Measurements from ENCODE around the gene CKB.
A peak's percentile ranks its signal among the peaks of the same experiment; 100 is the strongest.
"Not testable (repeated sequence)": the region's sequence is repeated elsewhere in the genome, so short reads cannot be mapped to it uniquely, and the experiment has no call there.

The CKB gene

GRCh38 chr14:103526247-103526913 lies 3.8 kb upstream of the CKB start:
- DNase-seq: no peak

- not testable (repeated sequence) for DNase-seq
Measured at GRCh38 chr14:103525430-103526246, 3.0 kb upstream of the CKB start.

DNA sequence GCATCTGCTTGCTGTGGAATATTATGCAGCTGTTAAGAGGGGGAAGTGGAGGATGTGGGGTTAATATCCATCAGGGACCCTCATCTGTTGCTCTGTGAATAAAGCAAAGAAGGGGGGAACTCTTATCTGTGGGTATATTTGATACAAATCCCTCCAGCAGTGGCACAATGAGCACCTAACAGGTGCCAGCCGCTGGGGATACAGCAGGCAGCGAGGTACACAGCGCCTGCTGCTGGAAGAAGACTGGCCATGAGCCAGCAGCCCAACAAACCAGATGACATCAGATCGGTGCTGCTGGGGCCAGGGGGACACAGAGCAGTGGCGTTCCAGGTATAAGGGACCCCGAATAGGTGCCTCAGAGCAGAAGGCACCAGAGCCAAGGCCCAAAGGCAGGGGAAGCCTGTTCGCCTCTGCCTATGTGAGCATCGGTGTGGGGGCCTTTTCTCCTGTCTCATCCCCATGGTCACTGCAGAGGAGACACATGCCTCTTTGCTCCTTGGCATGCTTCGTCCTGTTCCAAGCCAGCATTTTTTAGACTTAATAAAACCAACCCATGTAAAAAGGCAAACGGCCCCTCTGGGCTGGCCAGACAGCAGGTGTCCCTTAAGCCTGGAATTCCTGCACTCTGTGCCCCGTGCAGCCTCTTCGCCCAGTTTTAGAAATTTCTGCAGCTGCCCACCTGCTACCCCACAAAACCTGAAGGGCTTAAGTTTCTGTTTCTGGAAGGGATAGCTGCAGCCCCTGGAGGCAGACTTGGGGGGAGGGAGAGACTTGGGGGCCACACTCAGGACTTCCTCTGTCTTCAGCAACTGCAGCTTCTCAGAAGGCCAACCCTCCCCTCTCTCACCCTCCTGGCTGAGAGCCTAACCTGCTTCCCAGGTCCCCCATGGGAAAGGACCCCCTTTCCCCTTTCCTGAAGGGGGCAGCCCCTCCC lies 1.6 kb upstream of the CKB start:
- DNase-seq: no peak

GRCh38 chr14:103523575-103523954 lies 935 bp upstream of the CKB start:
- no peak for DNase-seq

DNA sequence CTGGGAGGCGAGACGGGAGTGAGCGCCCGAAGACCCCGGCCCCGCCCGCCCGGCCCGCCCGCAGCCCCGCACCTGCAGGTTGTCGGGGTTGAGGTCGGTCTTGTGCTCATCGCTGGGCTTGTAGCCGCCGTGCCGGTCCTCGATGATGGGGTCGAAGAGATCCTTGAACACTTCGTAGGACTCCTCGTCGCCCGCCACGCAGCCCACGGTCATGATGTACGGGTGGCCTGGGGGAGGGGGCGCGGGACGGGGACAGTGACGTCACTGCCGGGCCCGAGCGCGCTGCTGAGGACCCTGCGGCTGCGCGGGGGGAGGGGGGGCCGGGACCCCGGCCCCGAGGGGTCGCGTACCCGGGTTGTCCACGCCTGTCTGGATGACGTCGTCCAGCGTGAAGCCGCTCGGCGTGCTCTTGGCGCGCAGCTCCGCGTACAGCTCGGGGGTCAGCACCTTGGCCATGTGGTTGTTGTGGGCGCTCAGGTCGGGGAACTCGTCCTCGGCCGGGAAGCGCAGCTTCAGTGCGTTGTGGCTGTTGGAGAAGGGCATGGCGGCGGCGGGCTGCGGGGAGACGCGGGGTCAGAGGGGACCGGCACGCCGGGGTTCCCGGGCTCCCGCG lies 573 bp downstream of the CKB start:
- peak; percentile 79 for DNase-seq

DNA sequence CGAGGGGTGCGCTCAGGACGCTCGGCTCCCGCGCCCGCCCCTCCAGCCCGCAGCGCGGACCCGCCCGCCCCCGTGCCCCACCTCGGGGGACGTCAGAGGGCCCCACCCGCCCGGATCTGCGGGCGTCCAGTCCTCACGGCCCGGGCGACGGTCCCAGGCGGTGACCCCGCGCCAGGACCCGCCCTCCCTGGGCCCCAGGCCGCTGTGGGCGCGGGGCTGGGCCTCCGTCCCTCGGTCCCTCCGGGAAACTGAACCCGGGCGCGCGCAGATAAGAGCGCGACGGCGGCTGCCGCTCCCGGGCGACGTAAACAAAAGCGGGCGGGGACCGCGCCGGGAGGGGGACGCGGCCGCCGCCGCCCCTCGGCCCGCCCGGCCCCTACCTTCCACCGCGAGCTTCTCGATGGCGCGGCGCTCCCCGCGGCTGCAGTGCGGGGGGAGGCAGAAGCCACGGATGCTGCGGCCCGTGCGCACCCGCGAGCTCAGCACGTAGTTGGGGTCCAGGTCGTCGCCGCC lies 1.1 kb downstream of the CKB start:
- peak; percentile 58 for DNase-seq

GRCh38 chr14:103520657-103521437 lies 1.8 kb downstream of the CKB start:
- peak; percentile 68 for DNase-seq

GRCh38 chr14:103520269-103520656 lies 2.4 kb downstream of the CKB start:
- DNase-seq: no peak

GRCh38 chr14:103519837-103520212 lies 2.8 kb downstream of the CKB start:
- DNase-seq: no peak

- DNase-seq: no peak
Measured at GRCh38 chr14:103519043-103519836, 3.4 kb downstream of the CKB start.

- DNase-seq: peak; percentile 69
Measured at GRCh38 chr14:103518422-103519042, 4.1 kb downstream of the CKB start.

- no peak for DNase-seq
Measured at GRCh38 chr14:103517721-103518421, 4.8 kb downstream of the CKB start.

- no peak for DNase-seq
Measured at GRCh38 chr14:103517174-103517566, 5.5 kb downstream of the CKB start.

GRCh38 chr14:103516426-103517173 lies 6.0 kb downstream of the CKB start:
- no peak for DNase-seq

GRCh38 chr14:103514596-103515421 lies 7.8 kb downstream of the CKB start:
- DNase-seq: no peak

DNA sequence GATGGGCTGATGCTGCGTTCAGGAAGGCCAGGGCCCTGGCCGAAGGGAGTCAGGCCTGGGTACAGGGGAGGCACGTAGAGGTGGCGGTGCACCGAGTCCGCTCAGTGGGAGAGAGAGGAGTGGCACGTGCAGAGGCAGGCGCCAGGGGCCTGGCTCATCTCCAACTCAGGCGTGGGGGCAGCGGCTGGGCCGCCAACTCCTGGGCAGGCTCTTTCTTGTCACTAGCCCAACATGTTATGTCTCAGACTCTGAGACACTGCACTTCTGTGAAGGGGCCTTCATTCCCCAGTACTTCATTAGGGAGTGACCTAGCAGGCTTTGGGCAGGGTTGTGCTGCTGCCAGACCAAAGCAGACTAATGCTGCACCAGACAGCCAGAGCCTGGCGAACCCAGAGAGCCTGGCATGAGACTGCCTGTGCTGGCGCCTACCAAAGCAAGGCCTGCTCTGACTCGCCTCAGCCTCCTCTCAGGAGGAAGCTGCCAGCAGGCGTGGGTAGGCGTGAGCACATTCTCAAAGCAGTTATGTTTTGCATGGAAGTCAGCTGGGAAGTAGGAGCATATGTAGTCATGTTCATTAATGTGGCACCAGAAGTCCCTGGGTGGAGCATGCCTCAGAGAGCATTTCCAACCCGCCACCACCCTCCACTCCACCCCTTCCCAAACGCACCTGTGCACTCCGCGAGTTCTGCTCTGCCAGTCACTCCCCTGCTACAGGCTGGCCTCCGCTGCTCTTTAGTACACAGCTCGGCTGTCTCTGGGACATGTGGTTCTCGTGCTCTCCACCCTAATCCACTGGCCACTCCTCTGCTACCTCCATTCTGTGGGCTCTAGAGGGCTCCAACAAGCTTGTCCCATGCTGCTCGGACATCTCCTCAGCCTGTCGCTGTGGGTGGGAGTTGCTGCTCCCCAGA lies 9.7 kb downstream of the CKB start:
- no peak for DNase-seq

- DNase-seq: not testable (repeated sequence)
Measured at GRCh38 chr14:103512180-103512579, 10.4 kb downstream of the CKB start.
